Heart left ventricle (tissue), 16 donors: ENCODE data around the gene CXXC4. TPM values are rescaled to one million over a fixed set of nuclear protein-coding genes. Genes with fewer than 3 reads are reported as not detected.

Experiments
- ATAC-seq, 4 donors: fragments of 200-7000 bp; cut with Tn5 transposase; one replicate each; pipeline ENCODE4 v1.9.1; 2020 to 2022; ENCODE audit warnings: moderate library complexity in 4 of 4, mild to moderate bottlenecking in 3 of 4, moderate number of reproducible peaks in 1 of 4
- DNase-seq, 5 donors: peaks; one replicate each; pipeline ENCODE4 v3.0.0-alpha.2; 2020
- H3K27ac ChIP-seq, 12 donors: fragments of 200-600 bp; sonication (generic) in 4 of 12; one replicate each; pipeline versions ENCODE4 v1.5.0 to v1.8.0; 2016 to 2022; ENCODE audit warnings: mild to moderate bottlenecking in 2 of 12
- H3K27me3 ChIP-seq, 9 donors: fragments of 200-600 bp; sonication (generic) in 2 of 9; one replicate each; pipeline versions ENCODE4 v1.5.1 to v1.8.0; 2016 to 2022; ENCODE audit warnings: mild to moderate bottlenecking in 3 of 9
- H3K36me3 ChIP-seq, 9 donors: fragments of 200-600 bp; sonication (generic) in 2 of 9; one replicate each; pipeline versions ENCODE4 v1.5.0 to v1.8.0; 2018 to 2022; ENCODE audit warnings: mild to moderate bottlenecking in 2 of 9
- H3K4me1 ChIP-seq, 12 donors: fragments of 200-600 bp; sonication (generic) in 4 of 12; one replicate each; pipeline versions ENCODE4 v1.5.0 to v1.8.0; 2016 to 2022; ENCODE audit warnings: mild to moderate bottlenecking in 3 of 12
- H3K4me3 ChIP-seq, 12 donors: fragments of 200-600 bp; sonication (generic) in 4 of 12; one replicate each; pipeline versions ENCODE4 v1.5.0 to v1.8.0; 2017 to 2022; ENCODE audit warnings: mild to moderate bottlenecking in 9 of 12, moderate library complexity in 4 of 12
- H3K9me3 ChIP-seq, 12 donors: fragments of 200-600 bp; sonication (generic) in 4 of 12; one replicate each; pipeline versions ENCODE4 v1.5.0 to v1.8.0; 2016 to 2022; ENCODE audit warnings: mild to moderate bottlenecking in 1 of 12
- CTCF ChIP-seq, 12 donors: fragments of 200-600 bp; sonication (generic) in 4 of 12; IDR thresholded peaks; one replicate each; pipeline versions ENCODE4 v1.5.0 to v1.8.0; 2018 to 2022; ENCODE audit warnings: antibody characterized with exemption in 12 of 12, mild to moderate bottlenecking in 5 of 12
- POLR2A ChIP-seq, 2 donors: fragments of 450-650 bp; IDR thresholded peaks; one replicate each; pipeline ENCODE4 v1.6.1; 2017; ENCODE audit warnings: antibody characterized with exemption in 2 of 2, mild to moderate bottlenecking in 2 of 2, moderate library complexity in 2 of 2
- WGBS, 4 donors: extraction: QIAGEN DNeasy Blood & Tissue Kit in 2 of 4; methylation state at CpG; one replicate each; pipeline versions ENCODE4 v1.1.5 to v1.1.7; 2013 to 2018; 5-methylcytosine and 5-hydroxymethylcytosine counted together
- intact Hi-C, 10 donors: fragments of 100-400 bp; cut with DNase I; formaldehyde crosslinking; loops; one replicate each; pipeline versions ENCODE4 v1.11.1 to v1.14.2; 2022
- polyA plus RNA-seq, 2 donors: library from polyadenylated mRNA; stranded (reverse); fragments of 200-250 nt; gene quantifications; one replicate each; pipeline ENCODE4 v1.2.3, GENCODE V29; 2013
- total RNA-seq, 9 donors: library from RNA; depleted of rRNA in 2 of 9; stranded (reverse); fragments of >200 nt in 2 of 9; fragmentation: NEBNext Ultra II Directional in 3 of 9; extraction: Animal tissue kit (Norgen Biotek cat#: 25700) in 3 of 9; gene quantifications; one replicate each; pipeline versions ENCODE4 v1.1.0 to v1.2.4, GENCODE V29; 2016 to 2023
- donor health status: ischemic (EF 13 %, LVEDD 7.1; RV severe dilation, severe dysfunction).
- donor health status: healthy with polysubstance abuse.
- donor health status: DM: no; HTN: yes; CAD: no.
- donor health status: DM: no; HTN: no; CAD: no.
- donor health status: ischemic (EF 25% LVEDD 6.9; RV normal size, moderate dysfunction).
- donor health status: ischemic (EF 25% LVEDD 5.7; RV mildly dilated, moderate dysfunction).
- donor health status: healthy.
- donor health status: DM: yes; HTN: yes; CAD: no.
- donor health status: ischemic (EF 35%, LVEDD 5.7; RV mildly dilated, moderate dysfunction).
- donor health status: nonischemic (EF 11% LVEDD 7.7; RV severe dilation, severe dysfunction).
- donor health status: DM: yes; HTN: yes; CAD: no.
- donor health status: PGD.
- donor health status: ischemic (EF 29% LVEDD 5.4; RV normal size, mild dysfunction).
- donor health status: nonischemic (EF 23%, LVEDD 6.1; RV moderate dilation, normal function).

Gene CXXC4
- total and polyA plus RNA-seq, 11 donors: 0.58 to 7.3 (median 3.3) TPM

- intact Hi-C loops: loop anchor here in 3 of 10 donors (5.0 to 10.0 kb wide), 5 partner anchors 244 to 984 kb away; partner anchors contain the start of gene PPA2 (in 2 of the 3)
- Histone ChIP-seq H3K27ac (peak overlapping the region in 11 of 12 donors; percentile 25 to 89 (median 83)), H3K4me3 (peak overlapping the region; percentile 41 to 78 (median 63)), H3K4me1 (peaks cover 0 to 33% (median 11%) of the 10 kb centered on the region in 12 donors), H3K9me3 (no peaks in the 10 kb centered on the region), H3K27me3 (peaks cover 0 to 50% (median 0%) of the 10 kb centered on the region in 9 donors), H3K36me3 (no peaks in the 10 kb centered on the region)
- TF ChIP-seq CTCF (IDR thresholded peaks at IDR 0.05) (no peak), POLR2A (IDR thresholded peaks at IDR 0.05) (no peak)
- ATAC-seq (peak; percentile 16 to 65 (median 36)), DNase-seq (peak; percentile 77 to 86 (median 83))
- WGBS, 4 donors: 0 to 2% (median 1%) methylated on average over 19 to 54 of the region's 55 CpGs
These were observed 3.8 kb downstream of the CXXC4 start for GRCh38 chr4:104490770-104491480.

GRCh38 chr4:104490096-104490769 lies 4.5 kb downstream of the CXXC4 start:
- peak overlapping the region in 11 of 12 donors; percentile 25 to 89 (median 83) for H3K27ac ChIP-seq
- H3K27me3 ChIP-seq: peaks cover 0 to 47% (median 0%) of the 10 kb centered on the region in 9 donors
- no peaks in the 10 kb centered on the region for H3K9me3 ChIP-seq
- ATAC-seq: no peak
- peak in 2 of 5 donors; percentile 13 to 22 for DNase-seq
- intact Hi-C loops: loop anchor here in 3 of 10 donors (5.0 to 10.0 kb wide), 5 partner anchors 245 to 985 kb away; partner anchors contain the start of gene PPA2 (in 2 of the 3)
- WGBS, 4 donors: 37 to 48% (median 41%) methylated on average over 7 of the region's 7 CpGs
- no peak for TF ChIP-seq POLR2A (IDR thresholded peaks at IDR 0.05)
- no peak for TF ChIP-seq CTCF (IDR thresholded peaks at IDR 0.05)
- peaks cover 0 to 26% (median 11%) of the 10 kb centered on the region in 12 donors for H3K4me1 ChIP-seq
- no peaks in the 10 kb centered on the region for H3K36me3 ChIP-seq
- peak overlapping the region; percentile 41 to 78 (median 63) for H3K4me3 ChIP-seq

- intact Hi-C loops: loop anchor here in 3 of 10 donors (5.0 to 10.0 kb wide), 5 partner anchors 245 to 985 kb away; partner anchors contain the start of gene PPA2 (in 2 of the 3)
- H3K27ac ChIP-seq: peak overlapping the region in 3 of 12 donors; percentile 83 to 89 (median 88)
- TF ChIP-seq CTCF (IDR thresholded peaks at IDR 0.05): no peak
These were observed 5.0 kb downstream of the CXXC4 start for GRCh38 chr4:104489731-104490095.

GRCh38 chr4:104488151-104488550 lies 6.5 kb downstream of the CXXC4 start:
- H3K9me3 ChIP-seq: no peaks in the 10 kb centered on the region
- intact Hi-C loops: no loop called here
- H3K4me3 ChIP-seq: no peak overlapping the region
- no peak for ATAC-seq
- H3K27me3 ChIP-seq: peaks cover 0 to 34% (median 0%) of the 10 kb centered on the region in 9 donors
- H3K36me3 ChIP-seq: no peaks in the 10 kb centered on the region
- H3K4me1 ChIP-seq: peaks cover 0 to 25% (median 9%) of the 10 kb centered on the region in 12 donors
- no peak for DNase-seq
- WGBS, 4 donors: 93 to 97% (median 97%) methylated on average over 1 of the region's 1 CpG
- TF ChIP-seq CTCF (IDR thresholded peaks at IDR 0.05): no peak
- TF ChIP-seq POLR2A (IDR thresholded peaks at IDR 0.05): no peak
- H3K27ac ChIP-seq: no peak overlapping the region

More at GRCh38 chr4:104489731-104490095, 5.0 kb downstream of the CXXC4 start:
- Histone ChIP-seq H3K27me3 (peaks cover 0 to 44% (median 0%) of the 10 kb centered on the region in 9 donors), H3K4me1 (peaks cover 0 to 25% (median 11%) of the 10 kb centered on the region in 12 donors), H3K9me3 (no peaks in the 10 kb centered on the region), H3K36me3 (no peaks in the 10 kb centered on the region), H3K4me3 (no peak overlapping the region)
- DNase-seq (no peak), ATAC-seq (no peak)
